HepG2 (cell line): ENCODE data around the gene SLC2A10. TPM values are rescaled to one million over a fixed set of nuclear protein-coding genes. Genes with fewer than 3 reads are reported as not detected.

ENCODE experiments used
- HDAC2 ChIP-seq: sonication (generic); formaldehyde crosslinking; IDR thresholded peaks from 2 replicates; pipeline ENCODE4 v1.4.0; 2020; ENCODE audit warnings: missing genetic modification reagents
- JARID2 ChIP-seq: sonication (generic); formaldehyde crosslinking; IDR thresholded peaks from 2 replicates; pipeline ENCODE4 v1.8.1; 2023; ENCODE audit warnings: missing genetic modification reagents, inconsistent platforms; ENCODE audit not compliant: insufficient replicate concordance
- THAP11 ChIP-seq: IDR thresholded peaks from 2 replicates; pipeline ENCODE4 v1.6.1; 2016; ENCODE audit warnings: missing biosample characterization, missing genetic modification reagents
- ZMYM3 ChIP-seq: sonication (generic); formaldehyde crosslinking; IDR thresholded peaks from 2 replicates; pipeline ENCODE4 v1.5.1; 2020; ENCODE audit warnings: mild to moderate bottlenecking, missing genetic modification reagents
- ZNF629 ChIP-seq: sonication (generic); formaldehyde crosslinking; conservative IDR thresholded peaks from 2 replicates; pipeline ENCODE4 v1.5.0; 2020; ENCODE audit warnings: missing genetic modification reagents
- polyA plus RNA-seq, 8 experiments: library from polyadenylated mRNA; depleted of rRNA in 3 of 8; stranded (reverse) in 7 of 8; unstranded in 1 of 8; fragments of >200 nt; fragmentation: Illumina TruSeq in 4 of 8; extraction: Trizol in 4 of 8; gene quantifications; 2 replicates each; pipeline versions ENCODE4 v1.2.1 to v1.2.3, GENCODE V29; 2011 to 2016; ENCODE audit warnings: low read depth in 4 of 8, missing spikeins in 1 of 8, mixed read lengths in 1 of 8; ENCODE audit not compliant: insufficient read depth in 1 of 8
- total RNA-seq, 5 experiments: library from RNA; depleted of rRNA; stranded (reverse); fragments of >200 nt; fragmentation: Illumina TruSeq; extraction: Trizol; gene quantifications; 2 replicates each; pipeline ENCODE4 v1.2.3, GENCODE V29; 2016; ENCODE audit warnings: low read depth in 1 of 5
- TF ChIP-seq, protein P1 (sequence below): sonication (generic); formaldehyde crosslinking; IDR thresholded peaks from 2 replicates; pipeline ENCODE4 v1.4.0; 2020; ENCODE audit warnings: mild to moderate bottlenecking, missing genetic modification reagents
- TF ChIP-seq, protein P2 (sequence below): sonication (generic); formaldehyde crosslinking; IDR thresholded peaks from 2 replicates; pipeline ENCODE4 v1.8.1; 2023; ENCODE audit warnings: mild to moderate bottlenecking, missing genetic modification reagents
- TF ChIP-seq, protein P3 (sequence below): sonication (generic); formaldehyde crosslinking; IDR thresholded peaks from 2 replicates; pipeline ENCODE4 v1.5.0; 2020; ENCODE audit warnings: missing genetic modification reagents, mild to moderate bottlenecking, borderline replicate concordance

Gene SLC2A10
- total and polyA plus RNA-seq, 2 of the 13 experiments (the other 11 are each of a cell fraction or from before 2014, with no cell fraction given), result 16.0 to 18.4 TPM

DNA sequence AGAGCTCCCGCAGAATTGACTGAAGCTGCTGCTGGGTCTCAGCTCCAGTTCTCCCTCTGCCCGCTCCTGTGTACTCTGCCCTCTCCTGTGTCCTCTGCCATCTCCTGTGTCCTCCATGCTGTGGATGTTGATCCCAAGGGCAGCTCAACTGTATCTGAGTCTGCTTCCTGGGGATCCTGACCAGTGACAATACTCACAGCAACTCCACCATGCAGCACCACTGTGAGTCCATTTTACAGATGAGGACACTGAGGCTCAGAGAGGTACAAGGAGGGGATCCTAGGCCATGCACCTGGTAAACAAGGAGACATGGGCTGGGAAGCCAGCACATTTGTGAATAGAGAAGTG lies 28.8 kb upstream of the SLC2A10 start (continued):
- TF ChIP-seq, protein P1, sequence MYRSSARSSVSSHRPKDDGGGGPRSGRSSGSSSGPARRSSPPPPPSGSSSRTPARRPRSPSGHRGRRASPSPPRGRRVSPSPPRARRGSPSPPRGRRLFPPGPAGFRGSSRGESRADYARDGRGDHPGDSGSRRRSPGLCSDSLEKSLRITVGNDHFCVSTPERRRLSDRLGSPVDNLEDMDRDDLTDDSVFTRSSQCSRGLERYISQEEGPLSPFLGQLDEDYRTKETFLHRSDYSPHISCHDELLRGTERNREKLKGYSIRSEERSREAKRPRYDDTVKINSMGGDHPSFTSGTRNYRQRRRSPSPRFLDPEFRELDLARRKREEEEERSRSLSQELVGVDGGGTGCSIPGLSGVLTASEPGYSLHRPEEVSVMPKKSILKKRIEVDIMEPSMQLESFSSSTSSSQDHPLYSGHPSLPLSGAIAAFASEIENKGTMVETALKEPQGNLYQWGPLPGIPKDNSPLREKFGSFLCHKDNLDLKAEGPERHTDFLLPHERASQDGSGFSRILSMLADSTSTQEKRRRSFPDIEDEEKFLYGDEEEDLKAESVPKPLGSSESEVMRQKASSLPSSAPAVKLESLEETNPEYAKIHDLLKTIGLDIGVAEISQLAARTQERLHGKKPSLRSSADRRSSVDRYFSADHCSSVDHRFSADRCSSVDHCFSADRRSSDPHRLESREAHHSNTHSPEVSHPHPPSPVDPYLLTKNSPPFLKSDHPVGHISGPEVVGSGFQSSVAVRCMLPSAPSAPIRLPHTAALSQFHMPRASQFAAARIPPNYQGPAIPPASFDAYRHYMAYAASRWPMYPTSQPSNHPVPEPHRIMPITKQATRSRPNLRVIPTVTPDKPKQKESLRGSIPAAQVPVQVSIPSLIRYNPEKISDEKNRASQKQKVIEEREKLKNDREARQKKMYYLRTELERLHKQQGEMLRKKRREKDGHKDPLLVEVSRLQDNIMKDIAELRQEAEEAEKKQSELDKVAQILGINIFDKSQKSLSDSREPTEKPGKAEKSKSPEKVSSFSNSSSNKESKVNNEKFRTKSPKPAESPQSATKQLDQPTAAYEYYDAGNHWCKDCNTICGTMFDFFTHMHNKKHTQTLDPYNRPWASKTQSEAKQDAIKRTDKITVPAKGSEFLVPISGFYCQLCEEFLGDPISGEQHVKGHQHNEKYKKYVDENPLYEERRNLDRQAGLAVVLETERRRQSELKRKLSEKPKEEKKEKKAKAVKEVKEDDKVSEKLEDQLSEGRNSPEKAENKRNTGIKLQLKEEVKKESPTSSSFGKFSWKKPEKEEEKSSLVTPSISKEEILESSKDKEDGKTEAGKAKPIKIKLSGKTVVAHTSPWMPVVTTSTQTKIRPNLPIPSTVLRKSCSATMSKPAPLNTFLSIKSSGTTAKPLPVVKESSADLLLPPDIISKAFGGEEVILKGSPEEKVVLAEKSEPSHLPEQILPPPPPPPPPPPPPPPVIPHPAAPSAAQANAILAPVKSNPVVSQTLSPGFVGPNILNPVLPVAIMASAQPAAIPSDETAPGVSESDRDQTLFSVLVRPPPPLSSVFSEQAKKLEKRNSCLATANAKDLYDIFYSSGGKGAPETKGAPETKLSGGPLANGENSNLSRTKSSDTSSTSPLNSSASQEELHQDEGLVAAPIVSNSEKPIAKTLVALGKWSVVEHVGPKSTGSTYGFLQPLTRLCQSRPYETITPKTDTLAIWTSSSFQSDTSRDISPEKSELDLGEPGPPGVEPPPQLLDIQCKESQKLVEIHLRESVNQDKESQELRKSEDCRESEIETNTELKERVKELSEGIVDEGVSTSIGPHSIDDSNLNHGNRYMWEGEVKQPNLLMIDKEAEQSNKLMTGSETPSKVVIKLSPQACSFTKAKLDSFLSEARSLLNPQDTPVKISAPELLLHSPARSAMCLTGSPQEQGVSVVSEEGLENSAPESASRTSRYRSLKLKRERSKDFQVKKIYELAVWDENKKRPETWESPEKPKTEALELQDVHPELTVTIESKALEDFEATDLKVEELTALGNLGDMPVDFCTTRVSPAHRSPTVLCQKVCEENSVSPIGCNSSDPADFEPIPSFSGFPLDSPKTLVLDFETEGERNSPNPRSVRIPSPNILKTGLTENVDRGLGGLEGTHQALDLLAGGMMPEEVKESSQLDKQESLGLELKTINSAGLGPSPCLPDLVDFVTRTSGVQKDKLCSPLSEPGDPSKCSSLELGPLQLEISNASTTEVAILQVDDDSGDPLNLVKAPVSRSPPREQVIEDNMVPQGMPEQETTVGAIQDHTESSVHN, result peak; percentile 73; the same call in 1 of the 2 replicates
- TF ChIP-seq, protein P2, sequence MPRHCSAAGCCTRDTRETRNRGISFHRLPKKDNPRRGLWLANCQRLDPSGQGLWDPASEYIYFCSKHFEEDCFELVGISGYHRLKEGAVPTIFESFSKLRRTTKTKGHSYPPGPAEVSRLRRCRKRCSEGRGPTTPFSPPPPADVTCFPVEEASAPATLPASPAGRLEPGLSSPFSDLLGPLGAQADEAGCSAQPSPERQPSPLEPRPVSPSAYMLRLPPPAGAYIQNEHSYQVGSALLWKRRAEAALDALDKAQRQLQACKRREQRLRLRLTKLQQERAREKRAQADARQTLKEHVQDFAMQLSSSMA (CRISPR knock-in tag), result 0 out of 2 replicates have a peak, but pooled peaks have one; percentile 8
- TF ChIP-seq THAP11 (CRISPR knock-in tag) (peak; percentile 5; the same call in 1 of the 2 replicates), HDAC2 (peak; percentile 40; the same call in 1 of the 2 replicates), ZMYM3 (peak; percentile 98), JARID2 (CRISPR knock-in tag) (no peak), ZNF629 (CRISPR knock-in tag) (peak; percentile 99)
- TF ChIP-seq, protein P3, sequence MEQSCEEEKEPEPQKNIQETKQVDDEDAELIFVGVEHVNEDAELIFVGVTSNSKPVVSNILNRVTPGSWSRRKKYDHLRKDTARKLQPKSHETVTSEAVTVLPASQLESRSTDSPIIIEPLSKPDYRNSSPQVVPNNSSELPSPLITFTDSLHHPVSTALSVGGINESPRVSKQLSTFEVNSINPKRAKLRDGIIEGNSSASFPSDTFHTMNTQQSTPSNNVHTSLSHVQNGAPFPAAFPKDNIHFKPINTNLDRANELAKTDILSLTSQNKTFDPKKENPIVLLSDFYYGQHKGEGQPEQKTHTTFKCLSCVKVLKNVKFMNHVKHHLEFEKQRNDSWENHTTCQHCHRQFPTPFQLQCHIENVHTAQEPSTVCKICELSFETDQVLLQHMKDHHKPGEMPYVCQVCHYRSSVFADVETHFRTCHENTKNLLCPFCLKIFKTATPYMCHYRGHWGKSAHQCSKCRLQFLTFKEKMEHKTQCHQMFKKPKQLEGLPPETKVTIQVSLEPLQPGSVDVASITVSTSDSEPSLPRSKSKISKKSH (CRISPR knock-in tag), result peak; percentile 82; the same call in 1 of the 2 replicates
- TF ChIP-seq, all 625 proteins: peak for 31
